Fibroblast of the aortic adventitia (primary cell): ENCODE data around the gene NFKBIA. TPM values are rescaled to one million over a fixed set of nuclear protein-coding genes. Genes with fewer than 3 reads are reported as not detected.

Experiments
- DNase-seq: peaks from one replicate; pipeline ENCODE4 v3.0.0-alpha.2; 2010; ENCODE audit warnings: low read depth
- H3K4me3 ChIP-seq: 2 replicates; pipeline ENCODE4 v1.5.1; 2011; ENCODE audit warnings: low read depth, mild to moderate bottlenecking, control low read depth, low read length, moderate library complexity
- total RNA-seq: library from RNA; depleted of rRNA; stranded (reverse); fragments of >200 nt; gene quantifications from 2 replicates; pipeline ENCODE4 v1.2.3, GENCODE V29; 2012; ENCODE audit warnings: low replicate concordance
- TF ChIP-seq, protein P1 (sequence below): IDR thresholded peaks from 2 replicates; pipeline ENCODE4 v1.5.1; 2011; ENCODE audit warnings: mild to moderate bottlenecking, low read length, control low read depth, inconsistent platforms; ENCODE audit not compliant: insufficient read depth

NFKBIA gene
- total RNA-seq, 1 donor: 86.6 TPM

- DNase-seq: no peak
- H3K4me3 ChIP-seq: no peak overlapping the region
- TF ChIP-seq, protein P1, sequence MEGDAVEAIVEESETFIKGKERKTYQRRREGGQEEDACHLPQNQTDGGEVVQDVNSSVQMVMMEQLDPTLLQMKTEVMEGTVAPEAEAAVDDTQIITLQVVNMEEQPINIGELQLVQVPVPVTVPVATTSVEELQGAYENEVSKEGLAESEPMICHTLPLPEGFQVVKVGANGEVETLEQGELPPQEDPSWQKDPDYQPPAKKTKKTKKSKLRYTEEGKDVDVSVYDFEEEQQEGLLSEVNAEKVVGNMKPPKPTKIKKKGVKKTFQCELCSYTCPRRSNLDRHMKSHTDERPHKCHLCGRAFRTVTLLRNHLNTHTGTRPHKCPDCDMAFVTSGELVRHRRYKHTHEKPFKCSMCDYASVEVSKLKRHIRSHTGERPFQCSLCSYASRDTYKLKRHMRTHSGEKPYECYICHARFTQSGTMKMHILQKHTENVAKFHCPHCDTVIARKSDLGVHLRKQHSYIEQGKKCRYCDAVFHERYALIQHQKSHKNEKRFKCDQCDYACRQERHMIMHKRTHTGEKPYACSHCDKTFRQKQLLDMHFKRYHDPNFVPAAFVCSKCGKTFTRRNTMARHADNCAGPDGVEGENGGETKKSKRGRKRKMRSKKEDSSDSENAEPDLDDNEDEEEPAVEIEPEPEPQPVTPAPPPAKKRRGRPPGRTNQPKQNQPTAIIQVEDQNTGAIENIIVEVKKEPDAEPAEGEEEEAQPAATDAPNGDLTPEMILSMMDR: no peak
Measured at GRCh38 chr14:35391388-35391710, 13.2 kb downstream of the NFKBIA start.

GRCh38 chr14:35390577-35391387 is 13.8 kb downstream of the NFKBIA start:
- no peak for DNase-seq
- TF ChIP-seq, protein P1: no peak
- no peak overlapping the region for H3K4me3 ChIP-seq

DNA sequence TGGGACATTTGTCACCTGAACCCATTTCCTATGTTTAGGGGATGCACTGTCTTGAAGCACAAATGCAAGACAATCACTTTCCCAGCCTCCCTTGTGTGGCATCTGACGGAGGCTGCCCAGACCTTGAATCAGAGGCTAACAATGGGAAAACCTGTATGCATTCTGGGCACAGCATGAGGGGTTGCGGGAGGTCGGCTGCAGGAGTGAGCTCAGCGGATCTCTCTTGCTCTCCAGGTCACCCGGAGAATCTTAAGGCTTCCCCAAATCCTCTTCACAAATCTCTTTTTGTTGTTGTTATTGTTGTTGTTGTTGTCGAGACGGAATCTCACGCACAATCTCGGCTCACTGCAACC is 15.3 kb downstream of the NFKBIA start:
- DNase-seq: no peak
- no peak overlapping the region for H3K4me3 ChIP-seq
- TF ChIP-seq, protein P1: no peak

GRCh38 chr14:35388656-35389314 is 15.8 kb downstream of the NFKBIA start:
- no peak for DNase-seq
- H3K4me3 ChIP-seq: no peak overlapping the region
- TF ChIP-seq, protein P1: no peak

DNA sequence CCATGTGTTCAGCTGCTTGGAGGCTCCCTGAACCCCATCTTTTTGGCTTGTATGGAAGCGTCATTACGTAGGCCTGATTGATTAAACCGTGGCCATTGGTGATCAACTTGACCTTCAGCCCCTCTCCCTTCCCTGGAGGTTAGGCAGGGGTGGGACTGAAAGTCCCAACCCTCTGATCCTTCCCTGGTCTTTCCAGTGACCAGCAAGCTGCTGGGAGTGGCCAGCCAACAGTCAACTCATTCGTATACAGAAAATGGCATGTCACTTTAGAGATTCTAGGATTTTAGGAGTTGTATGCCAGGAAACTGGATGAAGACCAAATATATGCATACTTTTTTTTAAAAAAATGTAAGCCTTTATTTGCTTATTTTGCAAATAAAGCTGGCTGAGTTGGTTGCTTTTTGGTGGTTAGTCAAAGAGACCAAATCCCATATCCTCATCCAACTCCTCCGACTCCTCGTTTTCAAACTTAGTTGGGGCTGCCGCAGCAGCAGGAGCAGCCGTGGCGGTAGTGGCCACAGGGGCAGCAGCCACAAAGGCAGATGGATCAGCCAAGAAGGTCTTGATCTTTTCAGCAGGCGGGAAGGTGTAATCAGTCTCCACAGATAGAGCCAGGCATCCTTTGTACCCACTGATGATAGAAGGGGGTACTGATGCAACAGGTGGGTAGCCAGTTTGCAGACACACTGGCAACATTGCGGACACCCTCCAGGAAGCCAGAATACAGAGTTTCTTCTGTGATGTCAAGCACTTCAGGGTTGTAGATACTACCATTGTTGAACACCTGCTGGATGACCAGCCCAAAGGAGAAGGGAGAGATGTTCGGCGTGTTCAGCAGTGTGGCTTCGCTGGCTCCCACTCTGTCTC is 16.6 kb downstream of the NFKBIA start:
- no peak for DNase-seq
- no peak overlapping the region for H3K4me3 ChIP-seq
- TF ChIP-seq, protein P1: no peak

DNA sequence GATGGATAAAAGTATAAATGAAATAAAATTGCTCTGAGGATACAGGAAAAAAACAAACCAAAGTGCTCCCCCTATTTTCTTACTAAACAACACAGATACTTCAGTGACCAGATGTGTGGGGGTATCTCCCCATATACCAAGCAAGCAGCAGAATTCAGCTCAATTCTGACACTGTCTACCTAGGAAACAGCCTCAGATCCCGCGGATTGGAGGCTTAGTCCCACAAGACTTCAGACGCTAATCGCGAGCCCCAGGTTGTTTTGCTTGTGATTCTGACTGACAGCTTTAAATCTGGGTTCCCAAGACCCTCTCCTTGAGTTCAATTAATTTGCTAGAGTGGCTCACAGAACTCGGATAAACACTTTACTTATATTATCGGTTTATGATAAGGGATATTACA is 17.3 kb downstream of the NFKBIA start:
- H3K4me3 ChIP-seq: no peak overlapping the region
- DNase-seq: no peak
- TF ChIP-seq, protein P1: no peak
